Type B pancreatic cell (in vitro differentiated cells): ENCODE results near the gene NECAB3. TPM values are rescaled to one million over a fixed set of nuclear protein-coding genes. Genes with fewer than 3 reads are reported as not detected.

Experiments
- DNase-seq: peaks from one replicate; pipeline ENCODE4 v3.0.0; 2021; ENCODE audit warnings: mixed read lengths; ENCODE audit not compliant: unreplicated experiment; ENCODE audit errors: extremely low spot score
- H3K27ac Mint-ChIP-seq: 2 replicates; pipeline ENCODE4 v1.8.0; 2021; ENCODE audit warnings: mild to moderate bottlenecking, mixed read lengths
- H3K27me3 Mint-ChIP-seq: 2 replicates; pipeline ENCODE4 v1.8.0; 2021; ENCODE audit warnings: mixed read lengths
- H3K36me3 Mint-ChIP-seq: 2 replicates; pipeline ENCODE4 v1.8.0; 2021; ENCODE audit warnings: mixed read lengths
- H3K4me1 Mint-ChIP-seq: one replicate; pipeline ENCODE4 v1.8.0; 2021; ENCODE audit warnings: mixed read lengths; ENCODE audit not compliant: unreplicated experiment
- H3K4me3 Mint-ChIP-seq: 2 replicates; pipeline ENCODE4 v1.8.0; 2021; ENCODE audit warnings: mild to moderate bottlenecking, mixed read lengths
- H3K9me3 Mint-ChIP-seq: 2 replicates; pipeline ENCODE4 v1.8.0; 2021; ENCODE audit warnings: mixed read lengths
- total RNA-seq: library from RNA; stranded (reverse); gene quantifications from 2 replicates; pipeline ENCODE4 v1.2.1, GENCODE V29; 2021; ENCODE audit warnings: low replicate concordance
- TF ChIP-seq, protein P1 (sequence below): fragments of 200-600 bp; sonication (generic); conservative IDR thresholded peaks from 2 replicates; pipeline ENCODE4 v1.5.0; 2021; ENCODE audit warnings: antibody characterized with exemption, mild to moderate bottlenecking

The NECAB3 gene
- total RNA-seq, 1 donor from 2014 or later = 68.2 TPM

GRCh38 chr20:33657704-33658095 lies 16.5 kb downstream of the NECAB3 start:
- DNase-seq = no peak

DNA sequence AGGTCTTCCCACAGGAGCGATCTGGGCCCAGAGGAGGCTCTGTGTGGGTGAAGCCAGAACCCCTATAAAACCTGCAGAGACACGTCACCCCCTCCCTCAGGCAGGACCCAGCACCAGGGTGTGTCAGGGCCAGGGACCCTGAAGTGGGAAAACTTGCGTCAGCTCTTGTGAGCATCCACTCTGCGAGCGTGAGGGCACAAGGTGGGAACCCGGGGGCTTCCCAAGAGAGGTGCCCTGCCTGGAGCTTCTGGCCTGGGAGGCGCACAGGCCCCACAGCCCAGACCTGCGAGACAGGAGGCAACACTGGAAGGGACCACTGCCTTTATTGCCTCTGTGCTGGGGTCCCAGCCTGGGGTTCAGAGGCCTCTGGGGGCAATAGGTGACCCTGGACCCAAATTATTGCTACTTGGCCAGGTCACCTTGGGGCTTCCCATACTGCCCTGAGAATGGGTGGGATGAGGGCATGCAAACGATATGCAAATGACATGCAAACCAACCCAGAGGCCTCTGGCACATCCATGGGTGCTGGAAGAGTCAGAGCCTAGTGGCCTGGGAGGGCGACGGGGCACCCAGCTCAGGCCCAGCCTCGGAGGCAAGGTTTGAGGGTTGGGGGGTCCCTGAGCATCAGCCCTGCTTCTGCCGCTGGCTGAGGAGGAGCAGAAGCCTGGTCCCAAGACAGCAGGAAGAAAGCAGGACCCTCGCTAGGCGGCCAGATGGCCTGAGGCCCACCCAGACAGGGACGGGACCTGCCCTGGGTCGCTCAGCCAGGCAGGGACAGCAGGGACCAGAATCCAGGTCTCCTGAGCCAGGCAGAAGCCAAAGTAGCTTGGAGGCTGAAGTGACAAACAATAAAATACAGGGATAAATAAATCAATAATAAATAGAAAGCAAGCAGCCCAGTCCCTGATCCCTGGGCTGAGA lies 17.2 kb downstream of the NECAB3 start:
- H3K4me3 Mint-ChIP-seq = no peak overlapping the region
- no peaks in the 10 kb centered on the region for H3K36me3 Mint-ChIP-seq
- TF ChIP-seq, protein P1, sequence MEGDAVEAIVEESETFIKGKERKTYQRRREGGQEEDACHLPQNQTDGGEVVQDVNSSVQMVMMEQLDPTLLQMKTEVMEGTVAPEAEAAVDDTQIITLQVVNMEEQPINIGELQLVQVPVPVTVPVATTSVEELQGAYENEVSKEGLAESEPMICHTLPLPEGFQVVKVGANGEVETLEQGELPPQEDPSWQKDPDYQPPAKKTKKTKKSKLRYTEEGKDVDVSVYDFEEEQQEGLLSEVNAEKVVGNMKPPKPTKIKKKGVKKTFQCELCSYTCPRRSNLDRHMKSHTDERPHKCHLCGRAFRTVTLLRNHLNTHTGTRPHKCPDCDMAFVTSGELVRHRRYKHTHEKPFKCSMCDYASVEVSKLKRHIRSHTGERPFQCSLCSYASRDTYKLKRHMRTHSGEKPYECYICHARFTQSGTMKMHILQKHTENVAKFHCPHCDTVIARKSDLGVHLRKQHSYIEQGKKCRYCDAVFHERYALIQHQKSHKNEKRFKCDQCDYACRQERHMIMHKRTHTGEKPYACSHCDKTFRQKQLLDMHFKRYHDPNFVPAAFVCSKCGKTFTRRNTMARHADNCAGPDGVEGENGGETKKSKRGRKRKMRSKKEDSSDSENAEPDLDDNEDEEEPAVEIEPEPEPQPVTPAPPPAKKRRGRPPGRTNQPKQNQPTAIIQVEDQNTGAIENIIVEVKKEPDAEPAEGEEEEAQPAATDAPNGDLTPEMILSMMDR = no peak
- no peak for DNase-seq
- H3K9me3 Mint-ChIP-seq = no peaks in the 10 kb centered on the region
- peak overlapping the region; percentile 99 for H3K27ac Mint-ChIP-seq
- peaks cover 27% of the 10 kb centered on the region for H3K4me1 Mint-ChIP-seq
- no peaks in the 10 kb centered on the region for H3K27me3 Mint-ChIP-seq

More at GRCh38 chr20:33657704-33658095, 16.5 kb downstream of the NECAB3 start:
- Mint-ChIP-seq H3K27ac (no peak overlapping the region), H3K27me3 (no peaks in the 10 kb centered on the region), H3K4me1 (peaks cover 29% of the 10 kb centered on the region), H3K9me3 (no peaks in the 10 kb centered on the region), H3K4me3 (no peak overlapping the region), H3K36me3 (no peaks in the 10 kb centered on the region)
- TF ChIP-seq, protein P1 = no peak

- no peaks in the 10 kb centered on the region for H3K9me3 Mint-ChIP-seq
- H3K4me1 Mint-ChIP-seq = peaks cover 32% of the 10 kb centered on the region
- no peaks in the 10 kb centered on the region for H3K27me3 Mint-ChIP-seq
- H3K36me3 Mint-ChIP-seq = peaks cover 1% of the 10 kb centered on the region
- no peak overlapping the region for H3K4me3 Mint-ChIP-seq
- TF ChIP-seq, protein P1 = no peak
- peak overlapping the region; percentile 99 for H3K27ac Mint-ChIP-seq
- DNase-seq = no peak
These were observed 18.0 kb downstream of the NECAB3 start for GRCh38 chr20:33656010-33656782.

GRCh38 chr20:33655164-33655563 lies 19.1 kb downstream of the NECAB3 start:
- Mint-ChIP-seq H3K27me3 (no peaks in the 10 kb centered on the region), H3K36me3 (peaks cover 10% of the 10 kb centered on the region), H3K4me3 (peak overlapping the region; percentile 77), H3K4me1 (peaks cover 42% of the 10 kb centered on the region), H3K27ac (peak overlapping the region; percentile 99), H3K9me3 (no peaks in the 10 kb centered on the region)
- TF ChIP-seq, protein P1 = no peak
- no peak for DNase-seq

DNA sequence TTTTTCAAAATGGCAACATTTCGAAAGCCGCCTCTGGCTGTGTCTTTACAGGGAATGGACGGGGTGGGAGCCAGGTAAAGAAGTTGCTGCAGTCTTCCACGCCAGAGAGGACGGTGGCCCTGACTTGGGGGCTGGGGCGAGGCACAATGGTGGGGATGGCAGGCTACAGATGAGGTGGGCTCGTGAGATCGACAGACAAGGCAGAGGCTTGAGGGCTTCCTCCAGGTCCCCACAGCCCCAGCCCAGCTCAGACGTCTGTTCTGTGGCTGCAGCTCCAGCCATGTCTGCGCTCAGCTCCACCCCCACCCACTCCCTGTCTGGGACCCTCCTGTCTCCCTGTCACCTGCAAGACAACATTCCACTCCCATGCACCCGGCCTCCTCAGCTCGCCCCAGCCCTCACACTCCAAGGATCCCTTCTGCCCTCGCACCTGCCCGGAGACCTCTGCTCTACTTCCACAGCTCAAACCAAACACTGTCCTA lies 19.5 kb downstream of the NECAB3 start:
- DNase-seq = no peak
- Mint-ChIP-seq H3K27me3 (no peaks in the 10 kb centered on the region), H3K27ac (peak overlapping the region; percentile 99)

More for the DNA sequence above, 19.5 kb downstream of the NECAB3 start:
- Mint-ChIP-seq H3K4me1 (peaks cover 46% of the 10 kb centered on the region), H3K4me3 (peak overlapping the region; percentile 77), H3K9me3 (no peaks in the 10 kb centered on the region), H3K36me3 (peaks cover 11% of the 10 kb centered on the region)
- TF ChIP-seq, protein P1 = no peak
